B cell (primary cell): ENCODE results near the gene NDUFAF7. TPM values are rescaled to one million over a fixed set of nuclear protein-coding genes. Genes with fewer than 3 reads are reported as not detected.

Experiments
- polyA plus RNA-seq: library from polyadenylated mRNA; depleted of rRNA; stranded (reverse); fragments of >200 nt; gene quantifications from 2 replicates; pipeline ENCODE4 v1.2.3, GENCODE V29; 2012
- total RNA-seq, 2 donors: library from RNA; stranded (reverse); fragments of 120-200 nt in 1 of 2; gene quantifications; 1 replicate in 1 of 2; 2 replicates in 1 of 2; pipeline versions ENCODE4 v1.2.3 to v1.2.4, GENCODE V29; 2013 to 2022

Gene NDUFAF7
- total and polyA plus RNA-seq, 2 donors (not counting 1 experiment from before 2014, with no cell fraction given), result 12.2 to 35.4 TPM

Other genes with a start within 250 kb of the NDUFAF7 start
- 44.3 and 50.0 TPM in 2 replicates for gene HEATR5B, start 147.3 kb upstream of the NDUFAF7 start, total RNA-seq
- 33.0 and 54.8 TPM in 2 replicates for gene HEATR5B, start 147.3 kb upstream of the NDUFAF7 start, polyA plus RNA-seq
- gene GPATCH11, start 147.1 kb upstream of the NDUFAF7 start, total RNA-seq, result 18.2 and 20.2 TPM in 2 replicates
- gene GPATCH11, start 147.1 kb upstream of the NDUFAF7 start, polyA plus RNA-seq, result 7.8 and 9.6 TPM in 2 replicates
- 36.2 and 36.9 TPM in 2 replicates for gene EIF2AK2, start 74.7 kb upstream of the NDUFAF7 start, total RNA-seq
- 6.5 and 9.7 TPM in 2 replicates for gene EIF2AK2, start 74.7 kb upstream of the NDUFAF7 start, polyA plus RNA-seq
- gene SULT6B1, start 43.0 kb upstream of the NDUFAF7 start, total RNA-seq, result not detected in 2 replicates
- gene SULT6B1, start 43.0 kb upstream of the NDUFAF7 start, polyA plus RNA-seq, result not detected in 2 replicates
- 36.7 and 38.0 TPM in 2 replicates for gene CEBPZOS, start 35.2 kb upstream of the NDUFAF7 start, total RNA-seq
- gene CEBPZOS, start 35.2 kb upstream of the NDUFAF7 start, polyA plus RNA-seq, result 17.6 and 18.6 TPM in 2 replicates
- gene CEBPZ, start 62 bp upstream of the NDUFAF7 start, total RNA-seq, result 43.9 and 56.5 TPM in 2 replicates
- gene CEBPZ, start 62 bp upstream of the NDUFAF7 start, polyA plus RNA-seq, result 5.3 and 12.6 TPM in 2 replicates
- gene PRKD3, start 93.2 kb downstream of the NDUFAF7 start, total RNA-seq, result 82.2 and 83.4 TPM in 2 replicates
- gene PRKD3, start 93.2 kb downstream of the NDUFAF7 start, polyA plus RNA-seq, result 24.6 and 28.9 TPM in 2 replicates
- gene QPCT, start 113.0 kb downstream of the NDUFAF7 start, total RNA-seq, result 2.1 and 2.6 TPM in 2 replicates
- 0.48 and 0.87 TPM in 2 replicates for gene QPCT, start 113.0 kb downstream of the NDUFAF7 start, polyA plus RNA-seq